H1 (cell line): Measurements from ENCODE around the gene PRLH. TPM values are rescaled to one million over a fixed set of nuclear protein-coding genes. Genes with fewer than 3 reads are reported as not detected.

Experiments
- CTCF ChIA-PET: fragments of 300-600 bp; sonication (Branson Sonifier 250); formaldehyde crosslinking; loops from one replicate; lab custom pipeline; 2021; ENCODE audit not compliant: partially characterized antibody; lab: Charles Lee
- POLR2A ChIA-PET: fragments of 300-600 bp; sonication (Branson Sonifier 250); formaldehyde crosslinking; loops from one replicate; lab custom pipeline; 2021; ENCODE audit warnings: inconsistent platforms; ENCODE audit not compliant: partially characterized antibody; lab: Charles Lee
- DNase-seq, 2 experiments: peaks; one replicate each; pipeline versions ENCODE4 v3.0.0 to v3.0.0-alpha.2; 2010 to 2022; ENCODE audit warnings: low spot score in 2 of 2, low read depth in 1 of 2, mixed read lengths in 1 of 2
- FAIRE-seq: peaks from 2 replicates; lab custom pipeline; 2011; peaks lifted over from hg19 to GRCh38; lab: Jason Lieb, UNC
- H2AFZ ChIP-seq: 2 replicates; pipeline ENCODE4 v1.8.1; 2012; ENCODE audit warnings: low read length, inconsistent platforms
- H2AK5ac ChIP-seq: 2 replicates; pipeline ENCODE4 v1.6.1; 2013; ENCODE audit warnings: low read depth, low read length
- H2BK120ac ChIP-seq: replicated peaks from 2 replicates; pipeline ENCODE3; 2013; ENCODE audit warnings: low read depth, low read length, inconsistent platforms
- H2BK12ac ChIP-seq: 2 replicates; pipeline ENCODE4 v1.6.1; 2013; ENCODE audit warnings: low read depth, low read length
- H2BK15ac ChIP-seq: 2 replicates; pipeline ENCODE4 v1.6.1; 2013; ENCODE audit warnings: low read length
- H2BK20ac ChIP-seq: 2 replicates; pipeline ENCODE4 v1.6.1; 2013; ENCODE audit warnings: low read length
- H2BK5ac ChIP-seq: 2 replicates; pipeline ENCODE4 v1.6.1; 2013; ENCODE audit warnings: low read depth, low read length
- H3K14ac ChIP-seq: 2 replicates; pipeline ENCODE4 v1.6.1; 2013; ENCODE audit warnings: inconsistent platforms; ENCODE audit not compliant: insufficient read length
- H3K18ac ChIP-seq: 2 replicates; pipeline ENCODE4 v1.6.1; 2013; ENCODE audit warnings: low read length; ENCODE audit errors: extremely low read depth
- H3K23ac ChIP-seq: 2 replicates; pipeline ENCODE4 v1.6.1; 2013; ENCODE audit warnings: inconsistent platforms; ENCODE audit not compliant: insufficient read length
- H3K23me2 ChIP-seq: 2 replicates; pipeline ENCODE4 v1.6.1; 2013; ENCODE audit warnings: low read depth, low read length
- H3K27ac ChIP-seq: 2 replicates; pipeline ENCODE4 v1.6.1; 2011; ENCODE audit warnings: low read depth, low read length, inconsistent platforms
- H3K27me3 ChIP-seq, 4 experiments: replicated peaks in 1 of 4; 1 replicate in 1 of 4; 2 replicates in 3 of 4; pipeline versions ENCODE4 v1.6.1 to v1.8.1; 2011 to 2013; ENCODE audit warnings: low read length in 3 of 4, mild to moderate bottlenecking in 3 of 4, inconsistent platforms in 2 of 4, mixed read lengths in 2 of 4, moderate library complexity in 1 of 4; ENCODE audit not compliant: control insufficient read depth in 3 of 4, insufficient read depth in 3 of 4; ENCODE audit errors: extremely low read depth in 1 of 4
- H3K36me3 ChIP-seq, 4 experiments: 2 replicates each; pipeline versions ENCODE4 v1.6.1 to v1.8.1; 2011 to 2013; ENCODE audit warnings: mild to moderate bottlenecking in 4 of 4, low read length in 3 of 4, moderate library complexity in 2 of 4, control low read depth in 1 of 4, inconsistent platforms in 1 of 4; ENCODE audit not compliant: insufficient read depth in 4 of 4, control insufficient read depth in 2 of 4
- H3K4ac ChIP-seq: replicated peaks from 2 replicates; pipeline ENCODE3; 2013; ENCODE audit warnings: low read length, low read depth, mixed read lengths, inconsistent platforms; ENCODE audit not compliant: insufficient read length
- H3K4me1 ChIP-seq, 4 experiments: replicated peaks in 1 of 4; 1 replicate in 1 of 4; 2 replicates in 3 of 4; pipeline versions ENCODE4 v1.6.1 to v1.8.1; 2011 to 2013; ENCODE audit warnings: low read length in 3 of 4, inconsistent platforms in 2 of 4, mixed read lengths in 1 of 4; ENCODE audit not compliant: insufficient read depth in 4 of 4, control insufficient read depth in 3 of 4
- H3K4me2 ChIP-seq, 2 experiments: 2 replicates each; pipeline versions ENCODE4 v1.6.1 to v1.8.1; 2011 to 2013; ENCODE audit warnings: low read depth in 2 of 2, low read length in 2 of 2, control low read depth in 1 of 2, inconsistent platforms in 1 of 2, mild to moderate bottlenecking in 1 of 2; ENCODE audit not compliant: insufficient read depth in 1 of 2
- H3K4me3 ChIP-seq, 4 experiments: fragments of 200-600, 300-600 bp in 1 of 4; sonication (generic), shearing (Covaris generic), sonication (Bioruptor Twin) in 1 of 4; 2 replicates each; pipeline versions ENCODE4 v1.5.1 to v1.8.1; 2011 to 2016; ENCODE audit warnings: low read length in 4 of 4, low read depth in 3 of 4, control low read depth in 2 of 4, inconsistent platforms in 2 of 4, mild to moderate bottlenecking in 2 of 4, mixed read lengths in 1 of 4, moderate library complexity in 1 of 4; ENCODE audit not compliant: insufficient read depth in 2 of 4; ENCODE audit errors: extremely low read depth in 1 of 4
- H3K56ac ChIP-seq: replicated peaks from 2 replicates; pipeline ENCODE3; 2013; ENCODE audit warnings: low read depth, mild to moderate bottlenecking, mixed read lengths, low read length, inconsistent platforms; ENCODE audit not compliant: insufficient read length
- H3K79me1 ChIP-seq: 2 replicates; pipeline ENCODE4 v1.6.1; 2013; ENCODE audit warnings: low read depth, low read length, control low read depth
- H3K79me2 ChIP-seq, 2 experiments: 2 replicates each; pipeline versions ENCODE4 v1.6.1 to v1.8.1; 2012 to 2013; ENCODE audit warnings: low read length in 2 of 2, mild to moderate bottlenecking in 2 of 2, inconsistent platforms in 1 of 2; ENCODE audit not compliant: insufficient read depth in 2 of 2, control insufficient read depth in 1 of 2
- H3K9ac ChIP-seq, 4 experiments: replicated peaks in 1 of 4; 1 replicate in 1 of 4; 2 replicates in 3 of 4; pipeline versions ENCODE4 v1.6.1 to v1.8.1; 2011 to 2013; ENCODE audit warnings: low read depth in 3 of 4, low read length in 3 of 4, control low read depth in 2 of 4, mild to moderate bottlenecking in 2 of 4, moderate library complexity in 2 of 4, inconsistent platforms in 1 of 4; ENCODE audit errors: extremely low read depth in 1 of 4
- H3K9me3 ChIP-seq, 2 experiments: 2 replicates each; pipeline versions ENCODE4 v1.6.1 to v1.8.1; 2012 to 2013; ENCODE audit warnings: mild to moderate bottlenecking in 2 of 2, moderate library complexity in 2 of 2, control low read depth in 1 of 2, inconsistent platforms in 1 of 2, low read depth in 1 of 2, low read length in 1 of 2, mixed read lengths in 1 of 2; ENCODE audit not compliant: insufficient read depth in 2 of 2
- H4K20me1 ChIP-seq, 2 experiments: replicated peaks in 1 of 2; 2 replicates each; pipeline versions ENCODE3 to v1.8.1; 2011 to 2013; ENCODE audit warnings: inconsistent platforms in 2 of 2, low read length in 2 of 2, mild to moderate bottlenecking in 1 of 2; ENCODE audit not compliant: insufficient read depth in 2 of 2, control insufficient read depth in 1 of 2
- H4K5ac ChIP-seq: 2 replicates; pipeline ENCODE4 v1.6.1; 2013; ENCODE audit warnings: low read length, low read depth, mixed read lengths, inconsistent platforms; ENCODE audit not compliant: insufficient read length
- H4K8ac ChIP-seq: 2 replicates; pipeline ENCODE4 v1.8.0; 2013; ENCODE audit warnings: mild to moderate bottlenecking, moderate library complexity, low read length, inconsistent platforms; ENCODE audit not compliant: insufficient read depth; ENCODE audit errors: extremely low read depth
- H4K91ac ChIP-seq: replicated peaks from 2 replicates; pipeline ENCODE3; 2013; ENCODE audit warnings: low read length, mixed read lengths, inconsistent platforms; ENCODE audit not compliant: insufficient read length
- CBX5 ChIP-seq: fragments of 300-800, 300-1000 bp; sonication (generic); IDR thresholded peaks from 2 replicates; pipeline ENCODE4 v1.7.1; 2016; ENCODE audit warnings: antibody characterized with exemption, low read length, low read depth
- CEBPB ChIP-seq: IDR thresholded peaks from 2 replicates; pipeline ENCODE4 v1.6.1; 2012; ENCODE audit warnings: low read depth, low read length
- EGR1 ChIP-seq: IDR thresholded peaks from 2 replicates; pipeline ENCODE4 v1.6.1; 2011; ENCODE audit warnings: low read depth, low read length, borderline replicate concordance
- TCF12 ChIP-seq: IDR thresholded peaks from 2 replicates; pipeline ENCODE4 v1.6.1; 2011; ENCODE audit warnings: low read depth, mild to moderate bottlenecking, low read length
- TEAD4 ChIP-seq: IDR thresholded peaks from 2 replicates; pipeline ENCODE4 v1.6.1; 2012; ENCODE audit warnings: low read depth, low read length, inconsistent platforms, mixed read lengths
- WGBS, 2 experiments: shearing (Covaris generic) in 1 of 2; methylation state at CpG; one replicate each; pipeline versions ENCODE4 v1.1.6 to v1.1.7; 2013 to 2015; ENCODE audit warnings: low lambda C conversion rate in 2 of 2, mixed read lengths in 2 of 2, inconsistent platforms in 1 of 2, low coverage in 1 of 2, missing lambda C conversion rate in 1 of 2; ENCODE audit not compliant: insufficient replicate concordance in 2 of 2, insufficient coverage in 1 of 2, insufficient read length in 1 of 2; ENCODE audit errors: extremely low coverage in 1 of 2, missing lambda C conversion rate in 1 of 2; 5-methylcytosine and 5-hydroxymethylcytosine counted together
- polyA plus RNA-seq, 7 experiments: library from polyadenylated mRNA; depleted of rRNA in 3 of 7; stranded (reverse) in 5 of 7; unstranded in 2 of 7; fragments of >200 nt in 5 of 7; fragments of 200-250 nt in 2 of 7; gene quantifications; 1 replicate in 5 of 7; 2 replicates in 1 of 7; 4 replicates in 1 of 7; pipeline versions ENCODE4 v1.2.1 to v1.2.3, GENCODE V29; 2011 to 2013; ENCODE audit warnings: missing spikeins in 2 of 7, mixed read lengths in 2 of 7
- total RNA-seq: library from RNA; stranded (reverse); fragmentation: NEBNext Ultra II Directional; extraction: Animal tissue kit (Norgen Biotek cat#: 25700); gene quantifications from 2 replicates; pipeline ENCODE4 v1.2.1, GENCODE V29; 2021

PRLH gene
- total and polyA plus RNA-seq, 2 of the 8 experiments (the other 6 are each of a cell fraction or from before 2014, with no cell fraction given): not detected

GRCh38 chr2:237596520-237597195 is 30.3 kb downstream of the PRLH start:
- Histone ChIP-seq H2BK5ac (peak overlapping the region; percentile 36; the same call in 1 of the 2 replicates), H4K8ac (no peak overlapping the region), H3K9ac (no peak overlapping the region), H3K36me3 (no peaks in the 10 kb centered on the region), H4K91ac (peak overlapping the region; percentile 94), H3K4me1 (peaks cover 12 to 47% (median 29%) of the 10 kb centered on the region in 4 experiments), H3K79me2 (no peaks in the 10 kb centered on the region; a peak in 1 of 4 replicates), H2BK120ac (peak overlapping the region; percentile 48), H4K5ac (no peak overlapping the region), H3K79me1 (no peaks in the 10 kb centered on the region), H3K4me2 (no peak overlapping the region), H3K9me3 (no peaks in the 10 kb centered on the region), H2BK12ac (peak overlapping the region; percentile 92; the same call in 1 of the 2 replicates), H2BK15ac (0 out of 2 replicates have a peak overlapping the region, but pooled peaks have one; percentile 76), H3K23me2 (no peaks in the 10 kb centered on the region), H3K18ac (peak overlapping the region; percentile 86), H3K56ac (no peak overlapping the region), H2BK20ac (peak overlapping the region; percentile 98), H3K4me3 (no peak overlapping the region), H2AK5ac (peak overlapping the region; percentile 71; the same call in 1 of the 2 replicates), H2AFZ (no peak overlapping the region), H3K4ac (peak overlapping the region; percentile 76), H3K27ac (no peak overlapping the region), H4K20me1 (no peaks in the 10 kb centered on the region), H3K14ac (no peak overlapping the region), H3K23ac (no peak overlapping the region), H3K27me3 (no peaks in the 10 kb centered on the region)
- ChIA-PET POLR2A (interaction anchor here (0.7 to 7.5 kb wide), 6 partner anchors 11 to 82 kb away, joined by 3 to 51 read pairs (median 3); no protein-coding TSS in a partner anchor), CTCF (interaction anchor here (1.0 to 1.3 kb wide), 3 partner anchors 15 to 27 kb away, joined by 3 to 4 read pairs (median 3); no protein-coding TSS in a partner anchor)
- WGBS, 2 experiments: 79% methylated on average over 13 of the region's 13 CpGs; no CpG with 5 or more reads in 1 of the 2 experiments
- TF ChIP-seq CEBPB (no peak), EGR1 (no peak), TCF12 (no peak), TEAD4 (no peak), CBX5 (no peak)
- FAIRE-seq (no peak), DNase-seq (no peak)
